ENCODE results near the gene LRRK1.
A peak's percentile ranks its signal among the peaks of the same experiment; 100 is the strongest.

Gene LRRK1

DNA sequence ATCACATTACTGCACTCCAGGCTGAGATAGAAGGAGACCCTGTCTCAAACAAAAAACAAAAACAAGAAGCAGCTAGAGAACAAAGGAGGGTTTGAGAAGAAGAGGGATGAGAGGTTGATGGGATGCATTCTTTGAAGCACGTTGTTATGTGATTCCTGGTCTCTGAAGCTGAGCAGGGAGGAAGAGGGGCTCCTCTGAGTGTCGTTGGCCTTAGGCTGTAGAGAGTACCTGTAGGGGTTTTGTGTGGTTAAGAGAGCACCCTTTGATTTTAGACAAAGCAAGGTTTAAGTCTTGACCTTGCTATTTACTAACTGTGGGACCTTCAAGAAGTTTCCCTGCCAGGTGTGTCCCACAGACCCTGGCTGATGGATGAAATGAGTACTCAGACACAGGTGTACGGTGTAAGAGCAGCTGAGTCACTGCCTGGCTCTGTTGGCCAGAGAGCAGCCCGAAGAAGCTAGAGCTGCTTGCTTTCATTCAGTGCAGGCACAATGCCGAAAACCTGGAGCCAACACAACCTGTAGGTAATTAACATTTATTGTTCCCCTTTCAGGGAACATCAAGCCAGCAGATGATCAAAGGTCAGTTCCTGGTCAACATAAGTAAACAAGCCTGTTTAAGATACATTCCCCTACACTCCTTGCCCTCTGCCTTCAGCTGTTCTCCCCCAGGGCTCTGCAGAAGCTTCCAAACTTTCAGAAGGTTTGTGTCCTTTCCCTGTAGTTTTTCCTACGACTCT lies 67.2 kb downstream of the LRRK1 start:
- no peak for FAIRE-seq

GRCh38 chr15:100987143-100987542 lies 68.0 kb downstream of the LRRK1 start:
- no peak for FAIRE-seq

GRCh38 chr15:100988297-100988696 lies 69.1 kb downstream of the LRRK1 start:
- FAIRE-seq: no peak

DNA sequence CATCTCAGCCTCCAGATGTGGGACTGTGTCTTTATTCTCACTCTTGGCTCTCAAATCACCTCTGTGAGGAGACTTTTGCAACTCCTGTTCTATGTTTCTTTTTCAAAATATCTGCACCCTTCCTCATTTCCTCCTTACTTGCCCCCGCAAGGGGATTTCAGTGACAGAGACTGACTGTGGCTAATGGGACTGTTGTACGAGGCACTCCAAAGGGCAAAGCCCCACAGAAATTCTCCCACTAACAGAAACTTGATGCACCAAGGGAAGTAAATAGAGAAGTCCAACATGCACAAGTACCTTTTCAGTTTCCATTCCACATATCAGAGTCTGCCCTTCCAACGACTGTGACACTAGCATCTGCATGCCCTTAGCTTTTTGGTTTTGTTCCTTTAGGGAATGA lies 69.7 kb downstream of the LRRK1 start:
- FAIRE-seq: no peak

GRCh38 chr15:100994597-100995446 lies 75.7 kb downstream of the LRRK1 start:
- no peak for FAIRE-seq

- no peak for FAIRE-seq
These were observed 76.6 kb downstream of the LRRK1 start for GRCh38 chr15:100995471-100996430.

DNA sequence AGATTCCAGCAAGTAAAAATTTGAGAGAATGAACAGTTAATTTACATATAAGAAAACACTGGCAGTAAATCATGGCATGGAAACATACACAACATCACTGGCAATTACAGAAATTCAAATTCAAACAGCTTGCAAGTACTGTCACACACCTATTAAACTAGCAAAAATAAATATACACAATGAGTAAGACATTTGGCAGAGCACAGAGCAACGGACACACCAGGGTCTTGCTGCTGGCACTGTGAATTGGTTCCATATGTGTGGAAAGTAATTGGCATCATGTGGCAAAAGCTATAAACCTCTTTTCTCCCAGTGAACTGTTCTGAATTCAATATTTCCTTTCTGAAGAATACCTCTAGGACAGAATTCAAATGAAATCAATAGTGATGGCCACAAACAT lies 78.3 kb downstream of the LRRK1 start:
- FAIRE-seq: no peak

- no peak for FAIRE-seq
These were observed 79.5 kb downstream of the LRRK1 start for GRCh38 chr15:100998630-100999029.

- FAIRE-seq: no peak
These were observed 80.2 kb downstream of the LRRK1 start for GRCh38 chr15:100999369-100999768.

GRCh38 chr15:101000271-101000681 lies 81.1 kb downstream of the LRRK1 start:
- FAIRE-seq: no peak

DNA sequence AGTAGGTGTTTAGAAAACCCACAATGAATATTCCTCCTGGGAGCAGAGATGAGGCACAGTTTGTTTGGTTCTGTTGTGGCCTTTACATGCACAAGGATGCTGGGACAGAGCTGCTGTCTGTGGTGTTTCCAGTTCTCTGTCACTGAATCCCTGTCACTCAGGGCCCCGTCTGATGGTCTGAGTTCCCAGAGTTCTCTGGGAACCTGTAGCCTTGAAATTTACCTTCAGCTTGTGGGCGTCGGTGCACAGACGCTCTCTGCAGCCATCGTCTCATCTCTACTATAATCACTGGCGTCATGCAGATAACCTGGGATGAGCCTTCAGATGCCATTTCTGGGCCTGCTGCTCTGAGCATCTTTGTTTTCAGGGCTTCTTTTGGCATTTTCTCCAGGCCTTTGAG lies 81.9 kb downstream of the LRRK1 start:
- FAIRE-seq: no peak

DNA sequence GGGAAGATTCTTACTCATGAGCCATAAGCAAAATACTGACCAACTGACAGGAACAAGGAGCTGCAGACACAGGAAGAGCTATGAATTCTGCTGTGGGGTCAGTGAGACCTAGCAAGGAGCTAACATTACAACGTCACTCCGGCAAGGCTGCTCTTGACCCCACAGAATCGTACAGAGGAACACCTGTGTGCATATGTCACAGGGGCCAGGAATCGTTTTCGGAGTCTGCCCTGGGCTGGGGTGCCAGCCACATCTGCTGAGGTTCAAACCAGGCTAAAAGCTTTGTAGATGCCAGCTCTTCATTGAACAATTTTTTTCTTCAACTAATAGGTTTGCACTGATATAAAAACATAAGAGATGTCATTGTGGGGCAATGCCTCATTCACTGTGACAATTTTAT lies 82.6 kb downstream of the LRRK1 start:
- no peak for FAIRE-seq

GRCh38 chr15:101003081-101003480 lies 83.9 kb downstream of the LRRK1 start:
- FAIRE-seq: no peak

- no peak for FAIRE-seq
These were observed 84.5 kb downstream of the LRRK1 start for GRCh38 chr15:101003706-101004105.

DNA sequence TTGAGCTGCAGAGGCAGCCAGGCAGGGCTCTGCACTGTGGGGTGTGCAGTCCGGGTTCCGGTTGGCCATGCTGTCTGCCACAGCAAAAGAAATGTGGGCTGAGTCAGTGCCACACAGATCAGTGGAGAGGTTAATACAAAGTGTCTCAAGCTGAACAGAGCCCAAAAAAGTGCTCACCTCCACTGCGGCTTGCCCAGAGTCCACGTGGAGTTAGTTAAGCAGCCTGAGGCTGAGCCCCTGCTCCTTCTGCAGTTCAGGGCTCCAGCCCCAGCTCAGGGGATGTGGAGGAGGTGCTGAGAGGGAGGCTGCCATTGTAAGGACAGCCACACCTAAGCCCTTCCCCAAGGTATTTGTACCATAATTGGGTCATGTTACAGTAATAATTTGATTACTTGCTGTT lies 85.3 kb downstream of the LRRK1 start:
- no peak for FAIRE-seq

- FAIRE-seq: no peak
These were observed 86.0 kb downstream of the LRRK1 start for GRCh38 chr15:101004986-101005747.

DNA sequence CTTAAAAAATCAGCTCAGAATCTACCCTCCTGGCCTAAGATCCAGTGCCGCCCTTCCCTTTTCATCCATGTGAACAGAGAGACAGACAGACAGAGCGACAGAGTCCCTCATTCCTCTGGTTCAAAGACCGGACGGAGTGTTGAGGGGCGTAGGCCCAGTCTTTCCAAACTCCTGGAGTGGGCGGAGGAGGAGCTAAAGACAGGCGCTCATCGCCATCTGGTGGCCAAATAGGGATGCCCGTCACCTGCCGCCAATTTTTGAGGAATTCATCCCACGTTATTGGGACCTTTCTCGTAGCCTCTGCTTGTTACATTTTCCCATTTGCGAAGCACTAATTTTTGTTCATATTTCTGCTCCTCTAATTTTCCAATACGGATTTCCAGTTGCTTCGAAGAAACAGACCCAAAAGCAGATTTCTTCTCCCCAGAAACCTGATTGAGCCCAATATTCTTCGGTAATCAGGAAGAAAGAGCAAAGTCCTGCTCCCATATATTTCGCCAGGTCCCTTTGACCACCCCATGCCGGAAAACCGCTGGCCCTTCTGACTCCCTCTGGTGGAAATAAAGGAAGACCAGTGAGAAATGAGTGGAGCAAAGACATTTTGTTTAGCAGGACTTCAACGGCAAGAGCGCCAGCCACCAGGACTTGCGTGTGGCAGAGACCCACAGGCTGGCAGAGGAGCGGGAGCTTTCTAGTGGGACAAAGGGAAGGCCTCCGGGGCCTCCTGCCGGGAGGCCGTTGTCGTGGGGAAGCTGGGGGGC lies 88.0 kb downstream of the LRRK1 start:
- FAIRE-seq: peak; percentile 76

DNA sequence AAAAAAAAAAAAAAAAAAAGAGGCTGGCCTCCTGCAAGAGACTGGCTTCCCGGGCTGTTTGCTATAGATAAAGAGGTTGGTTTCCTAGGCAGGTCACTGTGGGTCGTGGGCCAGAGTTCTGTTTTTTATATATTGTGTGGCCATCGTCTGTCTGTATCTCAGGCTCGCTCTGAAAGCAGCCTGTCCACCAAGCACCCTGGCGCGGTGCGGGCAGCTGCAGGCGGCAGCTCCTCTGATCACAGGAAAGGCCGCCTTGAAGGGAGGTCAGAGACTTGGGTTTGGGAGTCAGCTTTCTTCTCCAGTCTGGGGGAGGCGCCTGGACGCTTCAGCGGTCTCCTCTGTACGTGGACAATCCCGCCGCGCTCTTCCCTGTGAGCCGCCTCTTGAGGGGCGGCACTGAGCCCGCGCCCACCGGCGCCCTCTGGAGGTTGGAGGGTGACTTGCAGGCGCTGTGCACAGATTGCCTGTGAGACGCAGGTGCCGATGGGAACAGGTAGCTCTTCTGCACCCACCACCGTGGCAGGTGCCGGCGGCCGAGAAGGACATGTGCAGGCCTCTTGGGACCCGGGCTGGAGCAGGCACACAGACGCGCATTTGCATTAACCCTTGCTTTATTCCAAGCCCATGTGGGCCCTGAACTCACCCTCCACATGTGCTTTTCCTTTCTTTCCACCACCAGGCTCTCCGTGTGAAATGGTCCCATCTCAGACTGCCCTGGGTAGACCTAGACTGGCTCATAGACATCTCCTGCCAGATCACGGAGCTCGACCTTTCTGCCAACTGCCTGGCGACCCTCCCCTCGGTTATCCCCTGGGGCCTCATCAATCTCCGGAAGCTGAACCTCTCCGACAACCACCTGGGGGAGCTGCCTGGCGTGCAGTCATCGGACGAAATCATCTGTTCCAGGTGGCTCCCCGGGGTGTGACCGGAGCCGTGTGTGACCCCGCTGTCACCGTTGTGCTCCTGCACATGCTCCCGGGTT lies 89.3 kb downstream of the LRRK1 start:
- no peak for FAIRE-seq

GRCh38 chr15:101009176-101009575 lies 90.0 kb downstream of the LRRK1 start:
- no peak for FAIRE-seq

DNA sequence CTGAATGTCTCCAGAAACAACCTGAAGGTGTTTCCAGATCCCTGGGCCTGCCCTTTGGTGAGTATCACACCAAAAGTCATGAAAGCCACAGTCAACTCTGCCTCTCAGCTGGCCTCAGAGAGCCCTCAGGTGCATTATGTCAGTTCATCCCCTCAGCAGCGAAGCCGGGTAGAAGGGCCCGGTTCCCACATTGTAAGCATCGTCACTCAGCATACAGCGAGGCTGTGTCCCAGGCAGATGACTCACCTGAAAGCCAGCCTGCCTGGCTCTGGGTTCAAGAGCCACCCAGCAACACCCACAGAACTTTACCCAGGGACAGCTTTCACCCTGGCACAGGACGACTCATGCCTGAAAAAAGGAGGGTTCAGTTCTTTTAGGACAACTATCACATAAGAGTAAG lies 91.6 kb downstream of the LRRK1 start:
- no peak for FAIRE-seq

Data from G401.6 (cell line).